Thoracic aorta (tissue), 2 donors: ENCODE results near the gene SCNN1B. TPM values are rescaled to one million over a fixed set of nuclear protein-coding genes. Genes with fewer than 3 reads are reported as not detected.

Experiments used
- ATAC-seq: fragments of 150-250 bp; one replicate; pipeline ENCODE4 v1.8.0; 2017; ENCODE audit warnings: low read depth; ENCODE audit not compliant: insufficient number of reproducible peaks, low FRiP score
- DNase-seq: peaks from one replicate; pipeline ENCODE4 v3.0.0-alpha.2; 2020; ENCODE audit warnings: low spot score
- H3K27ac ChIP-seq, 2 donors: fragments of 200-600 bp; sonication (generic); 1 replicate in 1 of 2; 2 replicates in 1 of 2; pipeline ENCODE4 v1.5.1; 2016; ENCODE audit warnings: mild to moderate bottlenecking in 2 of 2, moderate library complexity in 2 of 2
- H3K27me3 ChIP-seq: fragments of 200-600 bp; sonication (generic); replicated peaks from 2 replicates; pipeline ENCODE4 v1.6.0; 2016; ENCODE audit warnings: mild to moderate bottlenecking; ENCODE audit not compliant: insufficient read depth
- H3K36me3 ChIP-seq: fragments of 200-600 bp; sonication (generic); one replicate; pipeline ENCODE4 v1.5.1; 2016
- H3K4me1 ChIP-seq, 2 donors: fragments of 200-600 bp; sonication (generic); 1 replicate in 1 of 2; 2 replicates in 1 of 2; pipeline versions ENCODE4 v1.5.1 to v1.6.0; 2016; ENCODE audit warnings: low read depth in 2 of 2, mild to moderate bottlenecking in 1 of 2; ENCODE audit not compliant: control insufficient read depth in 1 of 2
- H3K4me3 ChIP-seq: fragments of 200-600 bp; sonication (generic); 2 replicates; pipeline ENCODE4 v1.5.1; 2016; ENCODE audit warnings: mild to moderate bottlenecking
- H3K9me3 ChIP-seq: fragments of 200-600 bp; sonication (generic); 2 replicates; pipeline ENCODE4 v1.5.1; 2016
- total RNA-seq, 2 donors: library from RNA; depleted of rRNA; stranded (reverse); fragments of >200 nt; gene quantifications; one replicate each; pipeline versions ENCODE4 v1.1.0 to v1.2.3, GENCODE V29; 2016
- TF ChIP-seq, protein P1 (sequence below): fragments of 200-600 bp; sonication (generic); IDR thresholded peaks from one replicate; pipeline ENCODE4 v1.5.1; 2019; ENCODE audit warnings: antibody characterized with exemption

The SCNN1B gene
- total RNA-seq, 2 donors from 2014 or later = 1.1 TPM; not detected in 1

DNA sequence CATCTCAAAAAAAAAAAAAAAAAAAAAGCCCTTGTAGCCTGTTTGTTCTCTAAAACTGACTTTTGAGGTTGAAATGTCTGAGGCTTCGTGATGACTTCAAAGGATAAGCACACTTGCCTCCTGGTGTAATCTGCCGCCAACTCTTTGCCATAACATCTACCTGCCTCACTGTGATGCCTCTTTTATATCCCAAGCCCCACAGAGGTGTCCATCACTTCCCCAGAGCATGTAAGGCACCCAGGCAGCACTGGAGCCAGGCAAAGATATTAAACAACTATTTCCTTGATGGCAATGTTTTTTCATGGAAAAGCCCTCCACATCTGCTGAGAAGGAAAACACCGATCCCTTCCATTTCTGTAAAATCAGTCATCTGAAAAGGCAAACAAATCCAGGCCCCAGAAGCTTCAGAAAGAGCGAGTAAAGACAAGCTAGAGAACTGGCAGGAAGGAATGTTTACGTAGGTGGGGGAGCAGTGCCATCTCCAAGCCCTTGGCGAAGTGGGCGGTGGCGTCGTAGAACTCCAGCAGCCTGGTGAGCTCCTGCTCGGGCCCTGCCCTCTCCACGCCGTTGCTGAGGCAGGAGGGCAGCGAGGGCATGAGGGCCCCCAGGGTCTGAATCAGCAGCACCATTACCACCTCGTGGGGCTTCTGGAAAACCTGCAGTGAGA lies 122.3 kb downstream of the SCNN1B start:
- ATAC-seq = no peak

DNA sequence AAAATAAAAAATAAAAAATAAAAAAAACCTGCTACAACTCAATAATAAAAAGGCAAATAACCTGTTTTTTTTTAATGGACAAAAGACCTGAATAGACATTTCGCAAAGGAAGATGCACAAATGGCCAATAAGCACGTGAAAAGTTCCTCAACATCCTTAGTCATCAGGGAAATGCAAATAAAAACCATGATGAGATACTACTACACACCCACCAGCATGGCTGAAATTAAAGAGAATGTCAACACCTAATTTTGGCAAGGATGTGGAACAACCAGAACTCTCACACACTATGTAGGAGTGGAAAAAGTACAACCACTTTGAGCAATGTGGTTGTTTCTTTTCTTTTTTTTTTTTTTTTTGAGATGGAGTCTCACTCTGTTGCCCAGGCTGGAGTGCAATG lies 126.2 kb downstream of the SCNN1B start:
- Histone ChIP-seq H3K36me3 (peaks cover 16% of the 10 kb centered on the region), H3K27ac (no peak overlapping the region)

More for the DNA sequence above, 122.3 kb downstream of the SCNN1B start:
- Histone ChIP-seq H3K9me3 (no peaks in the 10 kb centered on the region), H3K36me3 (peaks cover 3% of the 10 kb centered on the region), H3K4me1 (peaks cover 9 to 21% of the 10 kb centered on the region in 2 donors), H3K27me3 (no peaks in the 10 kb centered on the region), H3K27ac (peak overlapping the region; percentile 82 to 92), H3K4me3 (no peak overlapping the region)
- TF ChIP-seq, protein P1, sequence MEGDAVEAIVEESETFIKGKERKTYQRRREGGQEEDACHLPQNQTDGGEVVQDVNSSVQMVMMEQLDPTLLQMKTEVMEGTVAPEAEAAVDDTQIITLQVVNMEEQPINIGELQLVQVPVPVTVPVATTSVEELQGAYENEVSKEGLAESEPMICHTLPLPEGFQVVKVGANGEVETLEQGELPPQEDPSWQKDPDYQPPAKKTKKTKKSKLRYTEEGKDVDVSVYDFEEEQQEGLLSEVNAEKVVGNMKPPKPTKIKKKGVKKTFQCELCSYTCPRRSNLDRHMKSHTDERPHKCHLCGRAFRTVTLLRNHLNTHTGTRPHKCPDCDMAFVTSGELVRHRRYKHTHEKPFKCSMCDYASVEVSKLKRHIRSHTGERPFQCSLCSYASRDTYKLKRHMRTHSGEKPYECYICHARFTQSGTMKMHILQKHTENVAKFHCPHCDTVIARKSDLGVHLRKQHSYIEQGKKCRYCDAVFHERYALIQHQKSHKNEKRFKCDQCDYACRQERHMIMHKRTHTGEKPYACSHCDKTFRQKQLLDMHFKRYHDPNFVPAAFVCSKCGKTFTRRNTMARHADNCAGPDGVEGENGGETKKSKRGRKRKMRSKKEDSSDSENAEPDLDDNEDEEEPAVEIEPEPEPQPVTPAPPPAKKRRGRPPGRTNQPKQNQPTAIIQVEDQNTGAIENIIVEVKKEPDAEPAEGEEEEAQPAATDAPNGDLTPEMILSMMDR = no peak
- DNase-seq = no peak

More for the DNA sequence above, 126.2 kb downstream of the SCNN1B start:
- peaks cover 9 to 15% of the 10 kb centered on the region in 2 donors for H3K4me1 ChIP-seq
- ATAC-seq = no peak
- H3K9me3 ChIP-seq = no peaks in the 10 kb centered on the region
- TF ChIP-seq, protein P1 = no peak
- H3K4me3 ChIP-seq = no peak overlapping the region
- H3K27me3 ChIP-seq = no peaks in the 10 kb centered on the region
- DNase-seq = no peak

Other genes with a start within 250 kb of the SCNN1B start
- 10 to 100 TPM; 19.6 to 25.0 TPM for gene USP31, start 152.8 kb upstream of the SCNN1B start, total RNA-seq
- gene SCNN1G, start 119.6 kb upstream of the SCNN1B start, total RNA-seq = not detected
- gene COG7, start 150.9 kb downstream of the SCNN1B start, total RNA-seq = 10 to 100 TPM; 27.8 to 37.6 TPM
- 10 to 100 TPM; 61.7 to 61.9 TPM for gene GGA2, start 208.2 kb downstream of the SCNN1B start, total RNA-seq